ENCODE measurements around the gene PRR36.
A peak's percentile ranks its signal among the peaks of the same experiment; 100 is the strongest.

PRR36 gene

GRCh38 chr19:7912697-7913564, 38.7 kb upstream of the PRR36 start:
- no peak for DNase-seq

GRCh38 chr19:7912144-7912696, 38.0 kb upstream of the PRR36 start:
- no peak for DNase-seq

GRCh38 chr19:7911508-7912143, 37.4 kb upstream of the PRR36 start:
- no peak for DNase-seq

- DNase-seq: no peak
These were observed 36.4 kb upstream of the PRR36 start for GRCh38 chr19:7910321-7911161.

GRCh38 chr19:7909471-7910067, 35.4 kb upstream of the PRR36 start:
- DNase-seq: no peak

GRCh38 chr19:7908742-7909461, 34.7 kb upstream of the PRR36 start:
- DNase-seq: no peak

GRCh38 chr19:7908078-7908699, 34.0 kb upstream of the PRR36 start:
- no peak for DNase-seq

GRCh38 chr19:7907544-7907943, 33.4 kb upstream of the PRR36 start:
- no peak for DNase-seq

GRCh38 chr19:7907122-7907521, 32.9 kb upstream of the PRR36 start:
- no peak for DNase-seq

- DNase-seq: no peak
These were observed 31.7 kb upstream of the PRR36 start for GRCh38 chr19:7905859-7906258.

GRCh38 chr19:7905268-7905667, 31.1 kb upstream of the PRR36 start:
- no peak for DNase-seq

GRCh38 chr19:7904074-7905020, 30.2 kb upstream of the PRR36 start:
- DNase-seq: peak; percentile 78

GRCh38 chr19:7903244-7904073, 29.3 kb upstream of the PRR36 start, which contains the start of gene MAP2K7:
Gene MAP2K7, plus strand, starts transcription at chr19:7903877. Its CDS starts 68 bp downstream, at chr19:7903945.
- peak; percentile 99 for DNase-seq

GRCh38 chr19:7902796-7903243, 28.6 kb upstream of the PRR36 start:
- no peak for DNase-seq

GRCh38 chr19:7901337-7901736, 27.1 kb upstream of the PRR36 start:
- DNase-seq: no peak

- no peak for DNase-seq
These were observed 26.7 kb upstream of the PRR36 start for GRCh38 chr19:7900931-7901330.

GRCh38 chr19:7900401-7900870, 26.2 kb upstream of the PRR36 start:
- no peak for DNase-seq

GRCh38 chr19:7899751-7900378, 25.7 kb upstream of the PRR36 start:
- no peak for DNase-seq

GRCh38 chr19:7898967-7899366, 24.8 kb upstream of the PRR36 start:
- no peak for DNase-seq

All from midbrain (tissue), 1 donor.